GM19193 (cell line): ENCODE data around the gene PTGER1.

ENCODE experiments used
- POLR2A ChIP-seq: IDR thresholded peaks from 4 replicates; pipeline ENCODE4 v1.6.1; 2011; ENCODE audit not compliant: insufficient read depth, insufficient read length; ENCODE audit errors: extremely low read depth

The PTGER1 gene

DNA sequence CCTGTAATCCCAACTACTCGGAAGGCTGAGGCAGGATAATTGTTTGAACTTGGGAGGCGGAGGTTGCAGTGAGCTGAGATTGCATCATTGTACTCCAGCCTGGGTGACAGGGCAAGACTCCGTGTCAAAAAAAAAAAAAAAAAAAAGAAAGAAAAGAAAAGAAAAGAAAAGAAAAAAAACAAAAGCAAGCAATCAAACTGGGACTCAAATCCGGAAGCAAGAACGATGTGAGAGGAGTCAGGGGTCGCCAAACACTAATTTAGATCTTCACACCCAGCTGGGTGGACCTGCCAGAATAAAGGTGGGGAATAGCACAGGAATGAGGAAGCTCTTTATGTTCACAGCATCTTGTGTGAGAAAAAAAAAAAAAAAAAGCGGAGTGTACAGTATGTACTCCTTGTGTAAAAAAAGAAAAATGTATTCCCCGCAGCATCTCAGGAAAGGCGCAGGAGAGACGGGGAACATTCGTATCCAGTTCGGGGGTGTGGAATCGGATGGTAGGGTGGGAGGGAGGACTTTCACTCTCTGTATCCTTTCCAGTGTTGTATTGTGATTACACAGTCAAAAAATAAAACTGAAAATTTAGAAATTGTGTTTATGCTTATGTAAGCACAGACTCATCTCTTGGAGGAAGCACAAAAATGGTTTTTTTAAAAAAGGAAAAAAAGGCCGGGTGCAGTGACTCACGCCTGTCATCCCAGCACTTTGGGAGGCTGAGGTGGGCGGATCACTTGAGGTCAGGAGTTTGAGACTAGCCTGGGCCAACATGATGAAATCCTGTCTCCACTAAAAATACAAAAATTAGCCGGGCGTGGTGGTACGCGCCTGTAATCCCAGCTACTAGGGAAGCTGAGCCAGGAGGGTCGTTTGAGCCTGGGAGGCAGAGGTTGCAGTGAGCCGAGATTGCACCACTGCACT lies 35.4 kb upstream of the PTGER1 start:
- TF ChIP-seq POLR2A, result no peak

DNA sequence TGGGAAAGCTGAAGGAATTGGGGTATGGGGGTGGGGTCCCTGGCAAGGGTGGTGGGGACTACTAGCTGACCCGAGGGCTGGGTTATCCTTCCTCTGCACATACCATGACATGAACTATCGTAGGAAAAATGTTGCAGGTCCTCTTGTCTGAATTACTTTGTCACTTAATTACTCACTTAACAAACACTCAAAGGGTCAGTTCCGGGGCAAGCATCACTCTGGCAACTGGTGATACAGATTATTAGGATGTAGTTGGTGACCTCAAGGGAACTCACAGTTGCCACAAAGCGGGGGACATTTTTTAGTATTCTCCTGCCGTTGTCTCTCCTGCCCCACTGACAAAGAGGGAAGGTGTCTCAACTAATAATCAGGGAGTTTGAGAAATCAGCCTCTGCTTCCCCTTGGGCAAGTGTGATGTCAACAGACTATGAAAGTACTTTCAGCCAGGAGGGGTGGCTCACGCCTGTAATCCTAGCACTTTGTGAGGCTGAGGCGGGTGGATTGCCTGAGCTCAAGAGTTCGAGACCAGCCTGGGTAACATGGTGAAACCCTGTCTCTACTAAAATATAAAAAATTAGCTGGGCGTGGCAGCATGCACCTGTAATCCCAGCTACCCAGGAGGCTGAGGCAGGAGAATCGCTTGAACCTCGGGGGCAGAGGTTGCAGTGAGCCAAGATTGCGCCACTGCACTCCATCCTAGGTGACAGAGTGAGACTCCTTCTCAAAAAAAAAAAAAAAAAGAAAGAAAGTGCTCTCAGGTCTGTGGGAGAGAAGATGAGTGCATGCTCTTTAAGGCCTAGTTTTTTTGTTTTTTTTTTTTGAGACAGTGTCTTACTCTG lies 32.8 kb upstream of the PTGER1 start:
- no peak for TF ChIP-seq POLR2A

DNA sequence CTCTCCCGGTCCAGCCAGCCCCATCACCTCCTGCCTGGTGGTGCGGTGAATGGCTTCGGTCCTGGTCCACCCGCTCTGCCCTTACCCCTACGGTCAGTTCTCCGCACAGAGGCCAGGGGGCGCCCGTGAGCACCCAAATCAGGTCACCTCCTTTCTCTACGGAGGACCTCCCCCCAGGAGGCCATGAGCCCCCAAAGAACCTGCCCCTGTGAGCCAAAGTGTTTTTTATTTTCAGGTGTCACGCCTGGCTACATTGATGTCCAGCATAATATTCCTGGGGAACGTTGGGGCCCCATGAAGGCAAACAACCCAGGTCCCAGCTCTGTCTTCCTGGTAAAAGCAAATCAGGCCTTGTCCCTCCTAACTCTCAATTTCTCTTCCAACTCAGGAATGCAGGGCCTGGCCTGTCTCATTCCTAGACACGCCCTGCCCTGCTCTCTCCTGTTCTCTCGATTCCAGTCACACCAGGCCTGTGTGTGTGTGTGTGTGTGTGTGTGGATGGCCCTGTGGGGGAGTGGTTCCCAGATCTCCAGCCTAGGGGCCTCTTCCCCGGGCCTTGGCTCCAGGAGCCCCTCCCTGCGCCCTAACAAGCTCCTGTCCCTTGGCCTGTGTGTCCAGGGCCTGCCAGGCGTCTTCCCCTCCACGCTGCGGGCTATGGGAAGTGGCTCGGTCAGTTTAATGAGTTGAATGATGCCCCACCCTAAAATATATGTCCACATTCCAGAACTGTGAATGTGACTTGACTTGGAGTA lies 30.5 kb upstream of the PTGER1 start:
- no peak for TF ChIP-seq POLR2A

DNA sequence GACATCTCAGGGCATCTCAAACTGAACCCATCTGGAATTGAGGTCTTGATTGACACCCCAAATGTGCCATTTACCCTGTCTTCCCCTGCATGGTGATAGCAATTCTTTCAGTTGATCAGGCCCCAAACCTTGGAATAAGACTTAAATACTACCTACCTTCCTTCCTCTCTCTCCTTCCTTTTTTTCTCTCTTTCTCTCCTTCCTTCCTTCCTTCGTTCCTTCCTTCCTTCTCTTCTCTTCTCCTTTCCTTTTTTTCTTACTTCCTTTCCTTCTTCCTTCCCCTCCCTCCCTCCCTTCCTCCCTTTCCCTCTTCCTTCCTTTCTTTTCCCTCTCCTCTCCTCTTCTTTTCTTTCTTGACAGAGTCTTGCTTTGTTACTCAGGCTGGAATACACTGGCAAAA lies 28.1 kb upstream of the PTGER1 start:
- TF ChIP-seq POLR2A, result no peak

DNA sequence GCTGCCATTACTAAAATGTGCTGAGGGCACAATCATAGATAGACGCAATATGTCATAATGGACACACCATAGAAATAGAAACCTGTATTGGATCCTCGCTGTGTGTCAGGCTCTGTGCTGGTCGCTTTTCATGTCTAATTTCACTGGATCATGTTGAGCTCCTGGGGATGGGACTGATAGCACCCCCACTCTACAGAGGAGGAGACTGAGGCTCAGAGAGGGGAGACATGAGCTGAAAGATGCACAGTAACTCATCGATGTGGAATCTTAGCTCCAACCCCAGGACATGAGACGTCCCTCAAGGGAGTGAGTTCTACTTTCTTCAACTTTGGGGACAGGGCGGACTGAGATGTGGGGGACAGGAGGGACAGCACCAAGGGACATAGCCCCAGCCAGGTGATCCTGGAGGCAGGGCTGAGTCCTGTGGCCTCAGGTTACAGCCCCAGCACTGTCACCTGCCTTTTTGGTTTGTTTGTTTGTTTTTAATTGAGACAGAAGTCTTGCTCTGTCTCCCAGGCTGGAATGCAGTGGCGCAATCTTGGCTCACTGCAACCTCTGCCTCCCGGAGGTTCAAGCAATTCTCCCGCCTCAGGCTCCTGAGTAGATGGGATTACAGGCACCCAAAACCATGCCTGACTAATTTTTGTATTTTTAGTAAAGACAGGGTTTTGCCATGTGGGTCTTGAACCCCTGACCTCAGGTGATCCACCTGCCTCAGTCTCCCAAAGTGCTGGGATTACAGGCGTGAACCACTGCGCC lies 27.4 kb upstream of the PTGER1 start:
- no peak for TF ChIP-seq POLR2A

DNA sequence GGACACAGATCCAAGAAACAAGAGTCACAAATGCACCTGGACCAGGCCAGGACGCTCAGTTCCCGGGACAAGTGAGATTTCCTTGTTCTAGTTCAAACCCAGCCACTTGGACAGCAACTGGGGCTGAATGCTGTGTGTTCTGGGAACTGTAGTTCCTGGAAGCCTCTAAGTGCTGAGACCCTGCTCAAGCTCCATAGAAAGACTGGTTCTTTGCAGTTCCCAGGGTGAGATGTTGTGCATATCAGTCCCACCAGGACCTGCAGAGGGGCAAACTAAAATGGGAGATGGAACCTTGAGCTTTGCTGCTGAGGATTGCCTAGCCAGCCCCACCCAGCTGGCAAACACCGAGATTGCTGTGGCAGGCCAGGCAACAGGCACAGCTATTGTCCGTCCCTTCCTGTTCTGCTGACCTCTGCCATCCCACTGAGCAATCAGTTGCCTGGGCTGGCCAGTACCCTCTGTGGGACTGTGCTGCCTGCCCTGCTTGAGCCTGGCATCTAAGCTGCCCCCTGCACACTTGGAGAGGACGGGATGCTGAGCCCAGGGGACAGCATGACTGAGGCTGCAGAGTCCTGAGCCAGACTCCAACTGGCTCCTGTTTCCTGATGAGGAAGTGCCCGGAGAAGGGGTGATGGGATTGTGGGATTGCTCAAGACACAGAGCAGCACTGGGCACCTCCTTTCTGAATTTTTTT lies 22.2 kb upstream of the PTGER1 start:
- no peak for TF ChIP-seq POLR2A

DNA sequence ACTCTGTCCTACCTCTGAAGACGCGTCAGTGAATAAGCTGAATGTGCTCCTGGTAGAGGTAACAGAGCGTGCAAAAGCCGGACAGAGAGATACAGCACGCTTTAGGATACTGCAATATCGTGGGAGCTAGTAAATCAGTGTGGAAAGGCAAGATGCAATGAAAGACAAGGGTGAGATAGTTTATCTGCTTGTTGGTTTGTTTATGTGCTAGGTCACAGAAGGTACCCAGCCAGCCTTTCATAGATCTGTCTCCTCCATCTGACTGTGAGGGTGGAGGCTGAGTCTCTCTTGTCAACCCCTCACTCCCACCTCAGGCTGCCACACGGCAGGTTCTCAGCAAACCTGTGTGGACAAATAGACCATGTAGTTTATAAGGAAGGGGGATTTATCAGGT lies 21.7 kb upstream of the PTGER1 start:
- no peak for TF ChIP-seq POLR2A

DNA sequence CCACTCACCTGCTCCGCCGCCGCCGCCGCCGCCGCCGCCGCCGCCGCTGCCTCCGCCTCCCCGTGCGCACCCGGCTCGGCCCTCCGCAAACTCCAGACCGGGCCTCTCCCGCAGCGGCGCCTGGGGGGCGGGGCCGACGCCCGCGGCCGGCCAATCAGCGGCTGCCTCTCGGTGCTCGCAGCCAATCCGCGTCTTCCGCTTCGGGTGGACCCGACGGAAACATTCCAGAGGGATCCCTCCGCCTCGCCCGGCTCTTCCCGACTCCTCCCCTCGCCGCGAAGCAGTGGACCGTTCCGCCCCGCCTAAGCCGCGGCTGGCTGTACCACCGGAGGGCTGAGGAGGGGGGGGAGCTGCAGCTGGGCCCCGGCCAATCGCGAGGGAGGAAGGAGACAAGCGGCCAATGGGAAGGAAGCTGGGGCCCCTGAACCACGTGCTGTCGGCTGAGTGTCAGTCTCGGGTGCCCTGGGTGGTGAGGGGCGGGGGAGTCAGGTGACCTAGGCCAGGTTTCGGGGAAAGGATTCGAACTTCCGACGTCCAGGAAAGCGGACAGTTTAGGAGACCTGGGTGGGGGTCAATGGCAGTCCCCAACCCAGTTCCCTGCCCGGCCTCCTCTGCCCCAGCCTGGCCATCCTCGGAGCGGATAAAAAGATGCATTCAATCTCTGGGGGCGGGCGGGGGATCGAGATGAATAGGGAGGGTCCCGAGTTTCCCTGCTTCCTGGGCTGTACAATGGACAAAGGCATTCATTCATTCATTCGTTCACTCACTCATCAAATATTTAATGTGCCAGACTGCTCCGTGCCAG lies 21.1 kb upstream of the PTGER1 start, which contains the start of gene GIPC1:
Gene GIPC1, minus strand, starts transcription at position 99 of the 805 bp plus-strand sequence. CDS start 13,151 bp downstream, outside the sequence.
- TF ChIP-seq POLR2A, result no peak

DNA sequence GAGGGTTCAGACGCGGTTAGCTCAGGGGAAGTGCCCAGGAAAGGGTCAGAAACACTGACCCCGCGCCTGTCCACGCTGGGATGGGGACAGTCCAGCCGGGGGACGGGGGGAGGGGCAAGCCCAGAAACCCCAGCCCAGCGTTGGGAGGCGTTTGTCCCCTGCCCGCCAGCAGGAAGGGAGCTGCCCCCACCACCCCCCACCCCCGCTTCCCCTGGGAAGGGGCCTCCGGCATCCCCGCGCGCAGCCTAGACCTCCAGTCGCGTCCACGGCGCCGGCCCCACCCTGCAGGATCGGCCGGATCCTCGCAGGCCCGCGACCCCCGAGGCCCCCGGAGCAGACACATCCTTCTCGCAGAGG lies 20.5 kb upstream of the PTGER1 start:
- no peak for TF ChIP-seq POLR2A

DNA sequence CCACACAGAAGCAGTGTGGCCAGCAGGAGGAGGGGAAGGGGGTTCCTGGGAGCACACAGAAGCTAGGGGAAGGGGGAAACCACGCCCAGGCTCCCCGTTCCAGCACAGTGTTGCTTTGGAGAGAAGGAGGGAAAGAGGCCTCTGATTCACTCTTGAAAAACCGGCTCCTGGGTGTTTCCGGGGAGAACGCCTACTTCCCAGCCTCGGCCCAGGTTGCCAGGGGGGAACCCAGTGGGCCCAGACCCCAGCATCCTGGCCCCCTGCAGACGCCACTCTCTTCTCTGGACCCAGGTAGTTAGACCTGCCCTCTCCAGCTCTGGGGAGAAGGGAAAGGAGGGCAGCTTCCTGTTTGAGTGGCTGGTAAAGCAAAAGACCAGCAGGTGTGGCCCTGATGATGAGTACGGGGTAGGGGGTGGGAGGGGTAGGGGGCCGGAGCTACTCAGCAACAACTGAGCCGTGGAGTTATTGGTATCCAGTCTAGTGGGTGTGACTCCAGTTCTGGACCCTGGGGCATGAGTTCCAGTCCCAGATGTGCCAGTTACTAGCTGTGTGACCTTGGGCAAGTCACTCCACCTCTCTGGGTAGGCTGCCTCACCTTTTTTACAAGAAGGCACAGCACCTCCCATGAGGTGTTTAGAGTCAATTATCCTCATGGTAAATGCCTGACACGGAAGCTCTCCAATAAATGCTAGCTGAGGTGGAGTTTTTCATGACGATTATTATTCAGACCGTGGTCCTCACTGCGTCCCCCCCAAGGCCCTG lies 19.9 kb upstream of the PTGER1 start:
- TF ChIP-seq POLR2A, result no peak

DNA sequence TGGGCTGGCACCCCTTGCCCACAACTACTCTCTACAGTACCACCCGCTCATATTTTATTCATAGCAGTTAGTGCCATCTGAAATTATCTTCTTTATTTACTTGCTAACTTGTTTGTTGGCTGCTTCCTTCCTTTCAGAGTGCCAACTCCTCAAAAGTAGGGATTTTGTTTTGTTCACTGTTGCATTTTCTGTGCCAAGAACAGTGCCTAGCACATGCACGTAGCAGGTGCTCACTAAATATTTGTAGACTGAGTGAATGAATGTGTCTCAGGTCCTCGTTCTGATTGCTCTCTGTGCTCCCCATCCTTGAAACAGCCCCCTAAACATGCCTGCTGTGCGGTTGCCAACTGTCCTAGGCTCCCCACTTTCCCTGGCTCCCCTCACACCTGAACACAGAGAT lies 19.3 kb upstream of the PTGER1 start:
- TF ChIP-seq POLR2A, result no peak

DNA sequence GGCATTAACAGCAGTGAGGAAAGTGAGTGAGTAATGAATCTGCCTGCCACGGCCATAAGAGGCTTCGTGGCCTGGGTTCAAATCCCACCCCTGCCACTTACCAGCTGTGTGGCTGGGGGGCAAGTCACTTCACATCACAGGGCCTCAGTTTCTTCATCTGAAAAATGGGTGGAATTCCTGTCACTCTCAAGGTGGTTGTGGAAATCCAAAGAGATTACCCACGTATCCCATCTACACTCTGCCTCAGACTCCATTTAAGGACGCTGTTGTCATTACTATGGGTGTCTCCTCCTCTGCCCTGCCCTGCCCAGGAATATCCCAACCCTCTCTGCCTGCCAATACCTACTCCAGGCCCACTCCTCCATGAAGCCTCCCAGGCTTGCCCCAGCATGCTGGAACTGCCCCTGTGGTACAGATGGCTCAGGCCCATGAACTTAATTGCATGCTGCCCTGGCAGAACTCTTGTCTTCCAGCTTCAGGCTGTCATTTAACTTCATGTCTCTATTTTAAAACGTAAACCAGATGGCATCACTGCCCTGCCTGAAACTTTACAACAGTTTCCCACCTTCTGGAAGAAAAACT lies 17.7 kb upstream of the PTGER1 start:
- TF ChIP-seq POLR2A, result no peak
